Measurements from ENCODE around the gene PSKH1.
"Not testable (repeated sequence)": the region's sequence is repeated elsewhere in the genome, so short reads cannot be mapped to it uniquely, and the experiment has no call there.

PSKH1 gene

DNA sequence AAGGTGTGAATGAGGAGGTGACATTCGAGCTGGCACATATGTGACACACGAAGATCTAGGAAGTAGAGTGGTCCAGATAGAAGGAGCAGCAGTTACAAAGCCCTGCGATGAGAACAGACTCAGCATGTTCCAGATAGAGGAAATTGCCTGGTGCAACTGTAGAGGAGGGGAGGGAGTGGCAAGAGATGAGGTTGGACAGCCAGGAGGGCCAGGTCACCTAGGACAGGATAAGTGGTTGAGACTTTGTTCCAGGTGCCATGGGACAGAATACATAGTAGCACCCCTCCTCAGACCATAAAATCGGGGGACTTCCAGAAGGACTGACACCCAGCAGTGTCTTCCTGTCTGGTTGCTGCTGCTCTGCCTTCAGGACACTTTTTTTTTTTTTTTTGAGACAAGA lies 34.6 kb upstream of the PSKH1 start:
- H3K4me3 ChIP-seq (ENCODE audit: control insufficient read depth, low read depth, low read length): no peak overlapping the region
- TF ChIP-seq, protein P1, sequence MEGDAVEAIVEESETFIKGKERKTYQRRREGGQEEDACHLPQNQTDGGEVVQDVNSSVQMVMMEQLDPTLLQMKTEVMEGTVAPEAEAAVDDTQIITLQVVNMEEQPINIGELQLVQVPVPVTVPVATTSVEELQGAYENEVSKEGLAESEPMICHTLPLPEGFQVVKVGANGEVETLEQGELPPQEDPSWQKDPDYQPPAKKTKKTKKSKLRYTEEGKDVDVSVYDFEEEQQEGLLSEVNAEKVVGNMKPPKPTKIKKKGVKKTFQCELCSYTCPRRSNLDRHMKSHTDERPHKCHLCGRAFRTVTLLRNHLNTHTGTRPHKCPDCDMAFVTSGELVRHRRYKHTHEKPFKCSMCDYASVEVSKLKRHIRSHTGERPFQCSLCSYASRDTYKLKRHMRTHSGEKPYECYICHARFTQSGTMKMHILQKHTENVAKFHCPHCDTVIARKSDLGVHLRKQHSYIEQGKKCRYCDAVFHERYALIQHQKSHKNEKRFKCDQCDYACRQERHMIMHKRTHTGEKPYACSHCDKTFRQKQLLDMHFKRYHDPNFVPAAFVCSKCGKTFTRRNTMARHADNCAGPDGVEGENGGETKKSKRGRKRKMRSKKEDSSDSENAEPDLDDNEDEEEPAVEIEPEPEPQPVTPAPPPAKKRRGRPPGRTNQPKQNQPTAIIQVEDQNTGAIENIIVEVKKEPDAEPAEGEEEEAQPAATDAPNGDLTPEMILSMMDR (conservative IDR thresholded peaks at IDR 0.05; ENCODE audit: control insufficient read depth, insufficient read depth, low read depth, low read length): no peak
- DNase-seq (ENCODE audit: low read depth): no peak

DNA sequence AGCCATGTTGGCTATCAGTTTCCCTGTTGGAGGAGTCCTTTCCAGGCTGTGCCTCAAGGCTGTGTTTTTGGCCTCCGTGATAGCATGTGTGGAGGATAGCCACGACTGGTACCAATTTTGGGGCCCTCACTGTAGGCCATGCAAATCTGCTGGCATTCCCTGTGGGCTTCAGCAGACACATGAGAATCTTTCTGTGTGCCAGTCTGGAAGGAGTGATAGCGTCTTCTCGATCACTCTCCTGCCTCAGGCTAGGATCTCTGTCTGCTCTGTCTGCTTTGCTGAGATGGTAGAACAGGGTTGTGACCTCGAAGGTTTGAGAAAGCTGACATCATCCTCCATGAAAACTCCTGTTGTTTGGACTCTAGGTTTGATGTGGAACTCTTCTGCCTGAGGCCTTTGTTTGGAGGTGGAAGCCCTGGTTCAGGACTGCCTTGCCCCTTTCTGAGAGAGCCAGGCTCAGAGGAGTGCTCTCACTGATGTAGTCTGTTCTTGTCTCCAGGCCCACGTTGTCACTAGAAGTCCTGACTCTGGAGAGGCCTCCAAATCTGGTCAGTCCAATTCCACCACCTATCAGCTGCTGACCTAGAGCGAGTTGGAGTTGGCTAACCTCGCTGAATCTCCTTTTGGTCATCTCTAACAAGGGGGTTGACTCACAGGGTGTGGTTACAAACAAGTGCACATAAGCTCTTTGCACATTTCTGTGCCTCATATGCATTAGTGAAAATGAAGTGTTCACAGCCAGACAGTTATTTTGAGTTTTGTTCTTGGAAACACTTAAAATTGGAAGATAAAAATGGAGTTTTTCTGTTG lies 32.3 kb upstream of the PSKH1 start:
- TF ChIP-seq, protein P1 (conservative IDR thresholded peaks at IDR 0.05; ENCODE audit: control insufficient read depth, insufficient read depth, low read depth, low read length): no peak
- H3K4me3 ChIP-seq (ENCODE audit: control insufficient read depth, low read depth, low read length): no peak overlapping the region
- DNase-seq (ENCODE audit: low read depth): peak; percentile 85

DNA sequence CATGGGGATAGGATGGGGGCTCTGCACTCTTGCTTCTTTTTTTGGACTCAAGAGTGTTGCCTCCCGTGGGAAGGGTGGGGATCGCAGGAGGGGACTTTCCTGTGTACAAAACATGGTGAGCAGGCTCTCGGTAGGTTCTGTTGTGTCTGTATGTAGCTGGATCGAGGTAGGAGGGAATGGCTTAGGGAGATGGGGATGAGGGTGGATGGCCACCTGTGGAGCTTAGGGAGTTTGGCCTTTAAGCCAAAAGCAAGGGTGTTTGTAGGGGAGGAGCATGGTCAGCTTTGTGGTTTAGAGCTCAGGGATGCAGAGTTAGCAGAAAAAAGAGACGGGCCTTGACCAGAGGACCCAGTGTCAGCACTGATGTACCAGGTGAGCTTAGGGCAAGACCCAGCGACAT lies 31.2 kb upstream of the PSKH1 start:
- TF ChIP-seq, protein P1 (conservative IDR thresholded peaks at IDR 0.05; ENCODE audit: control insufficient read depth, insufficient read depth, low read depth, low read length): no peak
- no peak for DNase-seq (ENCODE audit: low read depth)

DNA sequence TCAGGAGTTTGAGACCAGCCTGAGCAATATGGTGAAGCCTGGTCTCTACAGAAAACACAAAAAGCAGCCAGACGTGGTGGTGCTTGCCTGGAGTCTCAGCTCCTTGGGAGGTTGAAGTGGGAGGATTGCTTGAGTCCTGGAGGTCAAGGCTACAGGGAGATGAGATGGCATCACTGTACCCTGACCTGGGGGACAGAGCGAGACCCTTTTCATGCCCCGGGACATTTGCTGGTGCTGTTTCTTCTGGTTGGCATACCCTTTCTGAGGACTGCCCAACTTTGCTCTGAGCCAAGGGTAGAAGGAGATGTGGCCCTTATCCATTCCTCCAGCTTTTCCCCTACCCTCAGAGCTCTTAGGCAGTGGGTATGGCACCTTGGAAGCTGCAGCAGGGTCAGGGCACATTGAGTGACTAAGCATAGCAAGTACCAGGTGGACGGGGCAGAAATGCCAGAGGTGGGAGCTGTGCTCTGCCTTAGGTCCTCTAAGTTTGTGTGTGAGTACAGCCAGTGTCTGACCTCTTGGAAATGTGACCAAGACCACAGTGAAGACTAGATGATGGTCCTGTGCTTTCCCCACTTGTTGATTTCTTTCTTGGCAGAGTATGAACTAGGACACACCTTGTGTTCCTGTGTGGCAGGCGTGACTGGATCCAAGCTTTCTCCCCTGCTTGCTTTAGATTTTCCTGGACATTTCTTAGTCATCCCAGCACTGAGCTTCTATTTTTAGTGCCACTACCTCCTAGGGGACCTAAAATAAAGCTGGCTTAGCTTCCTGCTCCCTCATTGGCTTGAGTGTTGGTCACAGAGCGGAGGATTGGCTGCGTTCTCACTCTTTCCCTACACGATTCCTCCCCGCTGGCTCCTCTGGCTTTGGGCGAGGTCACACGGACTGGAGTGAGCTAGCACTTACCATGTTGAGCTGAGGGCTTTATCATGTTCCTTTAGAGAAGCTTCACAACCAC lies 30.2 kb upstream of the PSKH1 start:
- TF ChIP-seq, protein P1 (conservative IDR thresholded peaks at IDR 0.05; ENCODE audit: control insufficient read depth, insufficient read depth, low read depth, low read length): no peak
- peak; percentile 89 for DNase-seq (ENCODE audit: low read depth)
- no peak overlapping the region for H3K4me3 ChIP-seq (ENCODE audit: control insufficient read depth, low read depth, low read length)

More for the DNA sequence above, 31.2 kb upstream of the PSKH1 start:
- H3K4me3 ChIP-seq (ENCODE audit: control insufficient read depth, low read depth, low read length): no peak overlapping the region

DNA sequence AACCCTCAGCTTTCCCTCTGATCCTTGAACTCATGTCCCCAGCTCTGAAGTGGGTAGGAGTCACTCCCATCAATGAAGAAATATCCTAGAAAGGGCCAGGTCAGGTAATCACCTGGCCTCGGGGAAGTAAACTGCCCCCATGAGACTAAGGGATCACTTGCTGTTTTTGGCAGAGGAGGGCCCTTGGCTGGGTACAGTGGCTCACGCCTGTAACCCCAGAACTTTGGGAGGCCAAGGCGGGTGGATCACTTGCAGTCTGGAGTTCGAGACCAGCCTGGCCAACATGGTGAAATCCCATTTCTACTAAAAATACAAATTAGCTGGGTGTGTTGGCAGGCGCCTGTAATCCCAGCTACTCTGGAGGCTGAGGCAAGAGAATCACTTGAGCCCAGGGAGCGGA lies 29.0 kb upstream of the PSKH1 start:
- not testable (repeated sequence) for H3K4me3 ChIP-seq (ENCODE audit: control insufficient read depth, low read depth, low read length); DNase-seq (ENCODE audit: low read depth)

DNA sequence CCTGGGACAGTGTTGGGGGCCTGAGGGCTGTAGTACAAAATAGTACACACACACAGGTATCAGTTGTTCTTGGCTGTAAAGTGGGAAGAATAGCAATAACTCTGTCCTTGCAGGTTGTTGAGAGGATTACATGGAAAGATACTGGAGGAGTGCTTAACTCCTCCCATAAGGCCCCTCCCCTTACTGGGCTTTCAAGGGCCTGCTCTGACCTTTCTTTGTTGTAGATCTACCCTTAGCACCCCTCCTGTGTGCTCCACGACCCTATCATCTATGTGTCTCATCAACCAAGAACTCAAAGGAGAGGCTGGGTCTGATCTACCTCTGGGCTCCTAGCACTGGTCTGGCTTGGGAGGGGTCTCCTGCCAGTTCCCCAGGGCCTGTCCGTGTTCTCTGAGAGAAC lies 28.5 kb upstream of the PSKH1 start:
- H3K4me3 ChIP-seq (ENCODE audit: control insufficient read depth, low read depth, low read length): no peak overlapping the region
- DNase-seq (ENCODE audit: low read depth): no peak
- TF ChIP-seq, protein P1 (conservative IDR thresholded peaks at IDR 0.05; ENCODE audit: control insufficient read depth, insufficient read depth, low read depth, low read length): no peak

DNA sequence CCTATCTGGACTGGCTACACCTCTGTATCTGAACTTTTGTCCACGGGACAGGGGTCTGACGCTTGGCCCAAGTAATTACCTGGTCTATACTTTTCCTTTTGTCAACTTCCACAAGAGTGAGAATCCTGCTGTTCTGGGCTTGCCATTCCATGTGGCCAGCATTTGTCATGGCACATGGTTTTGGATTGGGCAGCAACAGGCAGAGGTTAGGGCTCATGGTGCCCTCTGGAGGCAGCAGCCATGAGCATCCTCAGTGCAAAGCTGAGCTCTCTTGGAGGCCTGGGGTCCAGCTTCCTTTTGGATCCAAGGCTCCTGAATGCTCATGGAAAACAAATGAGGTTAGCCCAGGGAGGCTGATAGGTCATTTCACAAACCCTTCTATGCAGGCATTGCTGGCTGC lies 27.7 kb upstream of the PSKH1 start:
- H3K4me3 ChIP-seq (ENCODE audit: control insufficient read depth, low read depth, low read length): no peak overlapping the region
- peak; percentile 61 for DNase-seq (ENCODE audit: low read depth)
- TF ChIP-seq, protein P1 (conservative IDR thresholded peaks at IDR 0.05; ENCODE audit: control insufficient read depth, insufficient read depth, low read depth, low read length): peak; percentile 48

All from fibroblast of mammary gland (primary cell).